HepG2 (cell line): ENCODE measurements around the gene TBX10. TPM values are rescaled to one million over a fixed set of nuclear protein-coding genes. Genes with fewer than 3 reads are reported as not detected.
A peak's percentile ranks its signal among the peaks of the same experiment; 100 is the strongest.

Experiments used
- ETV5 ChIP-seq: IDR thresholded peaks from 2 replicates; pipeline ENCODE4 v1.6.1; 2018; ENCODE audit warnings: missing biosample characterization, missing genetic modification reagents, inconsistent platforms, borderline replicate concordance
- HBP1 ChIP-seq: IDR thresholded peaks from 2 replicates; pipeline ENCODE4 v1.6.1; 2016; ENCODE audit warnings: low read depth, control low read depth
- HES4 ChIP-seq: sonication (generic); formaldehyde crosslinking; IDR thresholded peaks from 2 replicates; pipeline ENCODE4 v1.9.0; 2021; ENCODE audit warnings: mild to moderate bottlenecking, missing genetic modification reagents, borderline replicate concordance
- HIC2 ChIP-seq: sonication (generic); formaldehyde crosslinking; IDR thresholded peaks from 2 replicates; pipeline ENCODE4 v1.9.0; 2022; ENCODE audit warnings: low read depth, missing genetic modification reagents
- HOMEZ ChIP-seq: IDR thresholded peaks from 2 replicates; pipeline ENCODE4 v1.6.1; 2016; ENCODE audit warnings: low read depth
- JDP2 ChIP-seq: sonication (generic); formaldehyde crosslinking; IDR thresholded peaks from 2 replicates; pipeline ENCODE4 v1.8.1; 2022; ENCODE audit warnings: missing genetic modification reagents, borderline replicate concordance
- KAT8 ChIP-seq: IDR thresholded peaks from 2 replicates; pipeline ENCODE4 v1.6.1; 2016; ENCODE audit warnings: missing genetic modification reagents, missing compliant biosample characterization
- SATB2 ChIP-seq: sonication (generic); formaldehyde crosslinking; IDR thresholded peaks from 2 replicates; pipeline ENCODE4 v1.5.0; 2020; ENCODE audit warnings: missing genetic modification reagents
- TEAD2 ChIP-seq: sonication (generic); formaldehyde crosslinking; IDR thresholded peaks from 2 replicates; pipeline ENCODE4 v1.9.0; 2021; ENCODE audit warnings: missing genetic modification reagents
- ZBED4 ChIP-seq: sonication (generic); formaldehyde crosslinking; IDR thresholded peaks from 2 replicates; pipeline ENCODE4 v1.4.0; 2020; ENCODE audit warnings: missing genetic modification reagents, borderline replicate concordance
- ZFP36L1 ChIP-seq: sonication (generic); formaldehyde crosslinking; IDR thresholded peaks from 2 replicates; pipeline ENCODE4 v1.8.0; 2022; ENCODE audit warnings: mild to moderate bottlenecking, missing genetic modification reagents, moderate library complexity
- ZNF121 ChIP-seq: sonication (generic); formaldehyde crosslinking; IDR thresholded peaks from 2 replicates; pipeline ENCODE4 v1.5.0; 2020; ENCODE audit warnings: mild to moderate bottlenecking, missing genetic modification reagents
- ZNF18 ChIP-seq: sonication (generic); formaldehyde crosslinking; IDR thresholded peaks from 2 replicates; pipeline ENCODE4 v1.8.0; 2022; ENCODE audit warnings: mild to moderate bottlenecking, missing genetic modification reagents; ENCODE audit not compliant: insufficient replicate concordance
- ZNF550 ChIP-seq: sonication (generic); formaldehyde crosslinking; IDR thresholded peaks from 2 replicates; pipeline ENCODE4 v1.4.0; 2020; ENCODE audit warnings: mild to moderate bottlenecking, missing genetic modification reagents, borderline replicate concordance
- ZNF558 ChIP-seq: sonication (generic); formaldehyde crosslinking; IDR thresholded peaks from 2 replicates; pipeline ENCODE4 v1.9.0; 2022; ENCODE audit warnings: mild to moderate bottlenecking, missing genetic modification reagents, borderline replicate concordance
- ZNF569 ChIP-seq: sonication (generic); formaldehyde crosslinking; IDR thresholded peaks from 2 replicates; pipeline ENCODE4 v1.5.0; 2020; ENCODE audit warnings: mild to moderate bottlenecking, missing genetic modification reagents, moderate library complexity, borderline replicate concordance
- ZNF878 ChIP-seq: sonication (generic); formaldehyde crosslinking; IDR thresholded peaks from 2 replicates; pipeline ENCODE4 v1.8.1; 2023; ENCODE audit warnings: mild to moderate bottlenecking, missing genetic modification reagents, moderate library complexity
- ZSCAN21 ChIP-seq: sonication (generic); formaldehyde crosslinking; IDR thresholded peaks from 2 replicates; pipeline ENCODE4 v1.8.0; 2022; ENCODE audit warnings: mild to moderate bottlenecking, missing genetic modification reagents, moderate library complexity, borderline replicate concordance
- polyA plus RNA-seq, 8 experiments: library from polyadenylated mRNA; depleted of rRNA in 3 of 8; stranded (reverse) in 7 of 8; unstranded in 1 of 8; fragments of >200 nt; fragmentation: Illumina TruSeq in 4 of 8; extraction: Trizol in 4 of 8; gene quantifications; 2 replicates each; pipeline versions ENCODE4 v1.2.1 to v1.2.3, GENCODE V29; 2011 to 2016; ENCODE audit warnings: low read depth in 4 of 8, missing spikeins in 1 of 8, mixed read lengths in 1 of 8; ENCODE audit not compliant: insufficient read depth in 1 of 8
- total RNA-seq, 5 experiments: library from RNA; depleted of rRNA; stranded (reverse); fragments of >200 nt; fragmentation: Illumina TruSeq; extraction: Trizol; gene quantifications; 2 replicates each; pipeline ENCODE4 v1.2.3, GENCODE V29; 2016; ENCODE audit warnings: low read depth in 1 of 5

The TBX10 gene
- total and polyA plus RNA-seq, 2 of the 13 experiments (the other 11 are each of a cell fraction or from before 2014, with no cell fraction given), result 0.27 to 1.7 TPM

- TF ChIP-seq ZBED4 (CRISPR knock-in tag) (no peak), KAT8 (no peak), HIC2 (CRISPR knock-in tag) (peak; percentile 94), JDP2 (CRISPR knock-in tag) (no peak), ZFP36L1 (peak; percentile 42; the same call in 1 of the 2 replicates), ZNF569 (no peak), ZSCAN21 (CRISPR knock-in tag) (peak; percentile 68; the same call in 1 of the 2 replicates), HOMEZ (CRISPR knock-in tag) (no peak), TEAD2 (CRISPR knock-in tag) (no peak), ZNF121 (CRISPR knock-in tag) (no peak), ZNF878 (no peak), ZNF558 (CRISPR knock-in tag) (no peak; the same call in 1 of the 2 replicates), HBP1 (CRISPR knock-in tag) (0 out of 2 replicates have a peak, but pooled peaks have one; percentile 25), ZNF18 (CRISPR knock-in tag) (no peak), ETV5 (CRISPR knock-in tag) (peak; percentile 27; the same call in 1 of the 2 replicates), HES4 (CRISPR knock-in tag) (no peak), SATB2 (no peak), ZNF550 (no peak)
Observed at GRCh38 chr11:67632175-67632981, 7.2 kb downstream of the TBX10 start (continued).
